22Rv1 (cell line): ENCODE results near the gene MANF.
A peak's percentile ranks its signal among the peaks of the same experiment; 100 is the strongest.
"Not testable (repeated sequence)": the region's sequence is repeated elsewhere in the genome, so short reads cannot be mapped to it uniquely, and the experiment has no call there.

Experiments
- H3K27ac ChIP-seq: fragments of 450-650 bp; 2 replicates; pipeline ENCODE4 v1.5.1; 2017
- CTCF ChIP-seq: fragments of 450-650 bp; IDR thresholded peaks from 2 replicates; pipeline ENCODE4 v1.5.1; 2017; ENCODE audit warnings: mild to moderate bottlenecking
- ZFX ChIP-seq: fragments of 450-650 bp; IDR thresholded peaks from 2 replicates; pipeline ENCODE4 v1.6.1; 2017; ENCODE audit warnings: antibody characterized with exemption, borderline replicate concordance

MANF gene

GRCh38 chr3:51355891-51356578 lies 29.1 kb upstream of the MANF start:
- no peak overlapping the region for H3K27ac ChIP-seq
- TF ChIP-seq ZFX, result no peak
- TF ChIP-seq CTCF, result no peak

DNA sequence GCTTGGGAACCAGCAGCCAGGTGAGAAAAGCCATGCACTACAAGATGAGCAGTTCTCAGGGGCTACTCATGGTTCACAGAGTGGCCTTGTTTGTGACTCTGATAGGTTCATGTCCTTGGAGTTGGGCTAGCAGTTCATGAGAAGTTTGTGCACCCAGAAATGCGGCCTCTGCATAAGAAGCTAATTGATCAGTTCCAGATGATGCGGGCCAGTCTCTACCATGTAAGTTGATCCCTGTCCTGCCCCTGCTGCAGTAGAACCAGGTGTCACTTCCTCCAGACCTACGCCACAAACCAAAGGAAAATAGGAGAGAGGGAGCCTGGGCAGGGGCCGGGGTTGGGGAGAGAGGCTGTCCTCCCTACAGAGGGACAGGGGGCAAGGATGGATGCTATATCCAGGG lies 27.2 kb upstream of the MANF start:
- TF ChIP-seq ZFX (no peak), CTCF (no peak)
- no peak overlapping the region for H3K27ac ChIP-seq

GRCh38 chr3:51358981-51359380 lies 26.1 kb upstream of the MANF start:
- H3K27ac ChIP-seq, result no peak overlapping the region
- TF ChIP-seq ZFX (no peak), CTCF (no peak)

GRCh38 chr3:51360806-51361205 lies 24.3 kb upstream of the MANF start:
- no peak for TF ChIP-seq CTCF
- no peak for TF ChIP-seq ZFX
- no peak overlapping the region for H3K27ac ChIP-seq

GRCh38 chr3:51361746-51362145 lies 23.3 kb upstream of the MANF start:
- TF ChIP-seq ZFX (no peak), CTCF (no peak)

DNA sequence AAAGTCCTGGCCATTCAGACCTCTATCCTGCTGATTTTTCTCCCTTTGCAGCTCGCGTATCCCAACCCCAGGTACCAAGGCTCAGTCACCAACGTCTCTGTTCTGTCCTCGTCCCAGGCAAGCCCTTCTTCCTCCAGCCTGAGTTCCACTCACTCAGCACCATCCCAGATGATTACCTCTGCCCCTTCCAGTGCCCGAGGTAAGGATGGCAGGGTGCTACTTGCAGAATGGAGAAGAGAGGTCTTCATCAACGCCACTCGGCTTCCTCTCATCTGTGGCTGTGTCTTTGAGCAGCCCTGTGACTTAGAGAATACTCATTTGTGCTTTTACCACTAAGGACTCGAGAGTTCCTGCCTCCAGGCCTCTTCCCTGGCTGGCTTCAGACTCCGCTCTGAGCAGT lies 22.6 kb upstream of the MANF start:
- H3K27ac ChIP-seq, result no peak overlapping the region
- TF ChIP-seq ZFX, result no peak
- no peak for TF ChIP-seq CTCF

More at GRCh38 chr3:51361746-51362145, 23.3 kb upstream of the MANF start:
- H3K27ac ChIP-seq, result no peak overlapping the region

GRCh38 chr3:51368276-51368675 lies 16.8 kb upstream of the MANF start:
- not testable (repeated sequence) for H3K27ac ChIP-seq

DNA sequence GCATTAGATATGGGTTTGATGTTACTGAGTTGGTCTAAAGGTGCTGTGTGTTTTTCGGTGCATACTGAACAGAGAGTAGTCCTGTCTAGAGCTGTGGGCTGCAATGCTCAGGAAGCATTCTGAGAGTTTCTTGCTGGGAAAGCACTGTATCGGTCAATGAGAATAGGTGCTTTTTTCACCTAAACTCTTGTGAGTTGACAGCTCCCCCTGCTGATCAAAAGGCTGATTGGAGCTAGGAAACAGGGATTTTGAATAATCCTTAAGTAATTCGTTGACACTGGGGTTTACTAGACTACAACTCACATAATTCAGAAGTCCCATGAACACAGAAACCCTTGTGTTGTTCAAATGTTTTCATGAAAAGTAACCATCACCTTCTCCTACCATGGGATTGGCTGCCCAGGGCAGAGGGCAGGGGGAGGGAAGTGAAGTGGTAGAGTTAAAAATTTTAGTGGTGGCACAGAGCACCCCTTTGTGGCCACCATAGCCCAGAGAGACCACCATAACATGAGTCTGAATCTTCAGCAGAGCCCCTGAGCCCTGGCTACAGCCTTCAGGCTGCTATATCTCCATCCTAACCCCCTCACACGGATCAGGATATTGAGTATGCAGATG lies 13.0 kb upstream of the MANF start:
- TF ChIP-seq ZFX (no peak), CTCF (peak; percentile 78)

More for the DNA sequence above, 13.0 kb upstream of the MANF start:
- no peak overlapping the region for H3K27ac ChIP-seq
